Neural progenitor cell (in vitro differentiated cells): Measurements from ENCODE around the gene PROM2. TPM values are rescaled to one million over a fixed set of nuclear protein-coding genes. Genes with fewer than 3 reads are reported as not detected.

Experiments
- DNase-seq: peaks from one replicate; pipeline ENCODE4 v3.0.0-alpha.2; 2016; ENCODE audit warnings: low spot score
- H2AFZ ChIP-seq: fragments of 200-600 bp; sonication (generic); replicated peaks from 2 replicates; pipeline ENCODE4 v1.6.1; 2016; ENCODE audit warnings: antibody characterized with exemption
- H3F3A ChIP-seq: fragments of 200-600 bp; sonication (generic); 2 replicates; pipeline ENCODE4 v1.6.1; 2016; ENCODE audit warnings: antibody characterized with exemption, low read depth
- H3K27ac ChIP-seq: fragments of 200-600 bp; sonication (generic); 2 replicates; pipeline ENCODE4 v1.5.1; 2016; ENCODE audit warnings: mild to moderate bottlenecking
- H3K27me3 ChIP-seq: fragments of 200-600 bp; sonication (generic); 2 replicates; pipeline ENCODE4 v1.6.1; 2016; ENCODE audit warnings: mild to moderate bottlenecking, moderate library complexity
- H3K36me3 ChIP-seq: fragments of 200-600 bp; sonication (generic); 2 replicates; pipeline ENCODE4 v1.5.1; 2016
- H3K4me1 ChIP-seq: fragments of 200-600 bp; sonication (generic); 2 replicates; pipeline ENCODE4 v1.6.1; 2016; ENCODE audit warnings: mixed run types
- H3K4me2 ChIP-seq: fragments of 200-600 bp; sonication (generic); 2 replicates; pipeline ENCODE4 v1.6.1; 2016
- H3K4me3 ChIP-seq: fragments of 200-600 bp; sonication (generic); 2 replicates; pipeline ENCODE4 v1.5.1; 2016
- H3K79me2 ChIP-seq: fragments of 200-600 bp; sonication (generic); 2 replicates; pipeline ENCODE4 v1.6.1; 2016; ENCODE audit warnings: low read depth
- H3K9ac ChIP-seq: fragments of 200-600 bp; sonication (generic); 2 replicates; pipeline ENCODE4 v1.6.1; 2016
- H3K9me3 ChIP-seq: fragments of 200-600 bp; sonication (generic); 2 replicates; pipeline ENCODE4 v1.5.1; 2016; ENCODE audit warnings: low read depth
- H4K20me1 ChIP-seq: fragments of 200-600 bp; sonication (generic); 2 replicates; pipeline ENCODE4 v1.6.1; 2016; ENCODE audit warnings: low read depth
- H3K27ac Mint-ChIP-seq: 3 replicates; pipeline ENCODE4 v1.8.0; 2021; ENCODE audit warnings: mixed read lengths
- H3K27me3 Mint-ChIP-seq: 2 replicates; pipeline ENCODE4 v1.8.0; 2022; ENCODE audit warnings: low read depth, mild to moderate bottlenecking, inconsistent platforms, moderate library complexity, mixed read lengths; ENCODE audit not compliant: insufficient read depth
- H3K36me3 Mint-ChIP-seq: 3 replicates; pipeline ENCODE4 v1.8.0; 2021; ENCODE audit warnings: mixed read lengths
- H3K4me1 Mint-ChIP-seq: 3 replicates; pipeline ENCODE4 v1.8.0; 2021; ENCODE audit warnings: mixed read lengths
- H3K4me3 Mint-ChIP-seq: 3 replicates; pipeline ENCODE4 v1.8.0; 2021; ENCODE audit warnings: mild to moderate bottlenecking, moderate library complexity, mixed read lengths
- H3K9me3 Mint-ChIP-seq: 3 replicates; pipeline ENCODE4 v1.8.0; 2020; ENCODE audit warnings: mixed read lengths
- EZH2 ChIP-seq: fragments of 200-600 bp; sonication (generic); IDR thresholded peaks from 2 replicates; pipeline ENCODE4 v1.6.1; 2017; ENCODE audit warnings: antibody characterized with exemption, mild to moderate bottlenecking, moderate library complexity
- EZH2phosphoT487 ChIP-seq: fragments of 200-600 bp; sonication (generic); IDR thresholded peaks from 2 replicates; pipeline ENCODE4 v1.6.1; 2017; ENCODE audit warnings: antibody characterized with exemption
- total RNA-seq: library from RNA; depleted of rRNA; stranded (reverse); fragments of >200 nt; gene quantifications from 2 replicates; pipeline ENCODE4 v1.2.3, GENCODE V29; 2015; ENCODE audit warnings: low replicate concordance
- TF ChIP-seq, protein P1 (sequence below): fragments of 200-600 bp; sonication (generic); IDR thresholded peaks from 2 replicates; pipeline ENCODE4 v1.5.1; 2017; ENCODE audit warnings: antibody characterized with exemption, mild to moderate bottlenecking

PROM2 gene
- total RNA-seq, 1 donor from 2014 or later, result 0.95 TPM

GRCh38 chr2:95277246-95277906 lies 3.1 kb downstream of the PROM2 start:
- DNase-seq, result no peak
- Histone ChIP-seq H3K4me3 (no peak overlapping the region), H3K9ac (no peak overlapping the region), H4K20me1 (no peaks in the 10 kb centered on the region), H2AFZ (no peak overlapping the region), H3K4me2 (no peak overlapping the region), H3K27ac (no peak overlapping the region), H3K27me3 (no peaks in the 10 kb centered on the region), H3K4me1 (no peaks in the 10 kb centered on the region), H3K36me3 (no peaks in the 10 kb centered on the region), H3K9me3 (no peaks in the 10 kb centered on the region), H3K79me2 (no peaks in the 10 kb centered on the region), H3F3A (no peaks in the 10 kb centered on the region)
- H3K36me3 Mint-ChIP-seq, result no peaks in the 10 kb centered on the region
- peak overlapping the region; percentile 42 for H3K27ac Mint-ChIP-seq
- H3K4me3 Mint-ChIP-seq, result no peak overlapping the region
- no peaks in the 10 kb centered on the region for H3K4me1 Mint-ChIP-seq
- H3K27me3 Mint-ChIP-seq, result peaks cover 3% of the 10 kb centered on the region
- no peaks in the 10 kb centered on the region for H3K9me3 Mint-ChIP-seq
- TF ChIP-seq, protein P1, sequence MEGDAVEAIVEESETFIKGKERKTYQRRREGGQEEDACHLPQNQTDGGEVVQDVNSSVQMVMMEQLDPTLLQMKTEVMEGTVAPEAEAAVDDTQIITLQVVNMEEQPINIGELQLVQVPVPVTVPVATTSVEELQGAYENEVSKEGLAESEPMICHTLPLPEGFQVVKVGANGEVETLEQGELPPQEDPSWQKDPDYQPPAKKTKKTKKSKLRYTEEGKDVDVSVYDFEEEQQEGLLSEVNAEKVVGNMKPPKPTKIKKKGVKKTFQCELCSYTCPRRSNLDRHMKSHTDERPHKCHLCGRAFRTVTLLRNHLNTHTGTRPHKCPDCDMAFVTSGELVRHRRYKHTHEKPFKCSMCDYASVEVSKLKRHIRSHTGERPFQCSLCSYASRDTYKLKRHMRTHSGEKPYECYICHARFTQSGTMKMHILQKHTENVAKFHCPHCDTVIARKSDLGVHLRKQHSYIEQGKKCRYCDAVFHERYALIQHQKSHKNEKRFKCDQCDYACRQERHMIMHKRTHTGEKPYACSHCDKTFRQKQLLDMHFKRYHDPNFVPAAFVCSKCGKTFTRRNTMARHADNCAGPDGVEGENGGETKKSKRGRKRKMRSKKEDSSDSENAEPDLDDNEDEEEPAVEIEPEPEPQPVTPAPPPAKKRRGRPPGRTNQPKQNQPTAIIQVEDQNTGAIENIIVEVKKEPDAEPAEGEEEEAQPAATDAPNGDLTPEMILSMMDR, result no peak
- TF ChIP-seq EZH2, result no peak
- no peak for TF ChIP-seq EZH2phosphoT487

DNA sequence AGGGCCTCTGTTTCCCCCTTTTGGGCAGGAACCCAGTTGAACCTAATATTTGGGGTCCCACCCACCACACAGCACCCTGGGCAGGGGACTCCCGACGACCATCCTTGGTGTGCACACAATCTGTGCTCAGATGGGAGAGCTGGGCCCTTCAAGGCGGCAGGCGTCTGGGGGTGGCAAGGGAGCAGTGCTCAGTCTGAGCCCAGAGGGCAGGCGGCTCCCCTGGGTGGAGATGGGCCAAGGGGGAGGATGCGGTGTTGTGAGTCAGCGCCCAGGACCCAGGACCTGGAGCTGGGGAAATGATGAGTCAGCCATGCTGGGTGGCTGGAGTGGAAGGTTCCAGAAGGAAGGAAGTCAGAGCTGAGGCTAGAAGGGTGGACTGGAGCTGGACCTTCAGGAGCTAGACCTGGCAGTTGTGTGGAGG lies 3.8 kb downstream of the PROM2 start:
- Mint-ChIP-seq H3K36me3 (no peaks in the 10 kb centered on the region), H3K9me3 (no peaks in the 10 kb centered on the region), H3K4me3 (no peak overlapping the region), H3K4me1 (no peaks in the 10 kb centered on the region), H3K27ac (no peak overlapping the region), H3K27me3 (peaks cover 3% of the 10 kb centered on the region)
- H3F3A ChIP-seq, result no peaks in the 10 kb centered on the region
- H3K79me2 ChIP-seq, result no peaks in the 10 kb centered on the region
- no peak overlapping the region for H2AFZ ChIP-seq
- H3K27ac ChIP-seq, result no peak overlapping the region
- no peak overlapping the region for H3K9ac ChIP-seq
- H3K4me1 ChIP-seq, result no peaks in the 10 kb centered on the region
- TF ChIP-seq EZH2phosphoT487 (no peak), EZH2 (no peak)
- TF ChIP-seq, protein P1, result no peak
- H3K9me3 ChIP-seq, result no peaks in the 10 kb centered on the region
- H3K36me3 ChIP-seq, result no peaks in the 10 kb centered on the region
- no peaks in the 10 kb centered on the region for H4K20me1 ChIP-seq
- DNase-seq, result no peak
- H3K4me2 ChIP-seq, result no peak overlapping the region
- no peaks in the 10 kb centered on the region for H3K27me3 ChIP-seq
- H3K4me3 ChIP-seq, result no peak overlapping the region

DNA sequence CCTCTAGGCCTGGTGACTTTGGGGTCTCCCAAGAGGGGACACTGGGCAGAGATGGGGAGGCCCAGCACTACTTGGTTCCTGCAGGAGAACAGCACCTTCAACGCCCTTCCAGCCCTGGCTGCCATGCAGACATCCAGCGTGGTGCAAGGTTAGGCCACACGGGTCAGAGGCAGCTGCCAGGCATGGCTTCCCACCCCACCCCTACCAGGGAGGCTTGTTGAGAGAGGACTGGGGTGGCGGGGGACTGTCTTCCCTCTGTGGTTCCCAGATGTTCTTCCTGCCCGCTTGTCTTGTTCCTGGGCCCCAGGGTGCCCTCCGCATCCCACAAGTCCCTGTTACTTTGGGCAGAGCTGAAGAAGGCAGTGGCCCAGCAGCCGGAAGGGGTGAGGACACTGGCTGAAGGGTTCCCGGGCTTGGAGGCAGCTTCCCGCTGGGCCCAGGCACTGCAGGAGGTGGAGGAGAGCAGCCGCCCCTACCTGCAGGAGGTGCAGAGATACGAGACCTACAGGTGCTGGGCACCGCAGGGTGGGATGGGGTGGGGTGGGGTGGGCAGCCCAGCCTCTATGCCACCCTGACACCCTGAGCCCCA lies 4.5 kb downstream of the PROM2 start:
- no peaks in the 10 kb centered on the region for H3K79me2 ChIP-seq
- no peaks in the 10 kb centered on the region for H3K27me3 ChIP-seq
- no peaks in the 10 kb centered on the region for H3F3A ChIP-seq
- peaks cover 2% of the 10 kb centered on the region for H3K9me3 Mint-ChIP-seq
- H3K4me2 ChIP-seq, result no peak overlapping the region
- peaks cover 6% of the 10 kb centered on the region for H3K27me3 Mint-ChIP-seq
- no peak overlapping the region for H3K4me3 ChIP-seq
- H3K9ac ChIP-seq, result no peak overlapping the region
- no peaks in the 10 kb centered on the region for H3K9me3 ChIP-seq
- DNase-seq, result no peak
- no peak overlapping the region for H2AFZ ChIP-seq
- no peaks in the 10 kb centered on the region for H3K36me3 Mint-ChIP-seq
- peaks cover 2% of the 10 kb centered on the region for H3K4me1 Mint-ChIP-seq
- no peaks in the 10 kb centered on the region for H3K36me3 ChIP-seq
- H4K20me1 ChIP-seq, result no peaks in the 10 kb centered on the region
- TF ChIP-seq EZH2phosphoT487, result no peak
- TF ChIP-seq, protein P1, result no peak
- TF ChIP-seq EZH2, result no peak
- no peaks in the 10 kb centered on the region for H3K4me1 ChIP-seq
- no peak overlapping the region for H3K27ac Mint-ChIP-seq
- no peak overlapping the region for H3K27ac ChIP-seq
- no peak overlapping the region for H3K4me3 Mint-ChIP-seq
